HG03442 (cell line): Measurements from ENCODE around the gene SOWAHA.
"Not testable (repeated sequence)": the region's sequence is repeated elsewhere in the genome, so short reads cannot be mapped to it uniquely, and the experiment has no call there.

Experiments used
- ATAC-seq: cut with Tn5 transposase; IDR thresholded peaks from one replicate; pipeline ENCODE4 v1.9.1; 2021; ENCODE audit warnings: mild to moderate bottlenecking, moderate library complexity; ENCODE audit not compliant: unreplicated experiment

The SOWAHA gene

GRCh38 chr5:132777209-132778069, 35.7 kb upstream of the SOWAHA start, which contains the start of gene SEPTIN8:
Gene SEPTIN8, minus strand, starts transcription at chr5:132777239. Its CDS starts 102 bp downstream, at chr5:132777137.
- ATAC-seq: peak; percentile 66

GRCh38 chr5:132778129-132778528, 35.0 kb upstream of the SOWAHA start:
- ATAC-seq: no peak

GRCh38 chr5:132778856-132779255, 34.2 kb upstream of the SOWAHA start:
- no peak for ATAC-seq

GRCh38 chr5:132779961-132780360, 33.1 kb upstream of the SOWAHA start:
- no peak for ATAC-seq

- ATAC-seq: no peak
Measured at GRCh38 chr5:132780577-132780976, 32.5 kb upstream of the SOWAHA start.

GRCh38 chr5:132781029-132781428, 32.1 kb upstream of the SOWAHA start:
- no peak for ATAC-seq

GRCh38 chr5:132782101-132782500, 31.0 kb upstream of the SOWAHA start:
- ATAC-seq: no peak

- ATAC-seq: no peak
Measured at GRCh38 chr5:132785365-132785764, 27.7 kb upstream of the SOWAHA start.

- no peak for ATAC-seq
Measured at GRCh38 chr5:132785864-132786263, 27.2 kb upstream of the SOWAHA start.

- ATAC-seq: no peak
Measured at GRCh38 chr5:132787076-132787475, 26.0 kb upstream of the SOWAHA start.

GRCh38 chr5:132788508-132788907, 24.6 kb upstream of the SOWAHA start:
- ATAC-seq: no peak

GRCh38 chr5:132788990-132789886, 23.9 kb upstream of the SOWAHA start:
- no peak for ATAC-seq

GRCh38 chr5:132790201-132790865, 22.8 kb upstream of the SOWAHA start:
- ATAC-seq: no peak

- ATAC-seq: no peak
Measured at GRCh38 chr5:132791026-132791425, 22.1 kb upstream of the SOWAHA start.

- no peak for ATAC-seq
Measured at GRCh38 chr5:132797651-132798050, 15.5 kb upstream of the SOWAHA start.

- ATAC-seq: no peak
Measured at GRCh38 chr5:132799392-132799791, 13.7 kb upstream of the SOWAHA start.

GRCh38 chr5:132800545-132800944, 12.6 kb upstream of the SOWAHA start:
- ATAC-seq: no peak

- no peak for ATAC-seq
Measured at GRCh38 chr5:132802044-132802684, 10.9 kb upstream of the SOWAHA start.

- not testable (repeated sequence) for ATAC-seq
Measured at GRCh38 chr5:132802685-132803066, 10.4 kb upstream of the SOWAHA start.

GRCh38 chr5:132804219-132804618, 8.9 kb upstream of the SOWAHA start:
- not testable (repeated sequence) for ATAC-seq

GRCh38 chr5:132805872-132806271, 7.2 kb upstream of the SOWAHA start:
- not testable (repeated sequence) for ATAC-seq
